Activated CD4-positive, alpha-beta T cell treated with anti-CD3 and anti-CD28 coated beads, Interleukin-2, amount 10 ng/mL, durations not matched to agents 24 days and 14 days (primary cell): ENCODE measurements around the gene GABBR2. TPM values are rescaled to one million over a fixed set of nuclear protein-coding genes. Genes with fewer than 3 reads are reported as not detected.

Source experiments
- DNase-seq: peaks from one replicate; pipeline ENCODE4 v3.0.0; 2022
- H3K27ac Mint-ChIP-seq: one replicate; pipeline ENCODE4 v1.8.0; 2022; ENCODE audit warnings: mild to moderate bottlenecking, mixed read lengths
- H3K27me3 Mint-ChIP-seq: one replicate; pipeline ENCODE4 v1.8.0; 2022; ENCODE audit warnings: mixed read lengths
- H3K36me3 Mint-ChIP-seq: one replicate; pipeline ENCODE4 v1.8.0; 2022; ENCODE audit warnings: low read depth, mild to moderate bottlenecking, mixed read lengths
- H3K4me1 Mint-ChIP-seq: one replicate; pipeline ENCODE4 v1.8.0; 2021; ENCODE audit warnings: mixed read lengths
- H3K4me3 Mint-ChIP-seq: one replicate; pipeline ENCODE4 v1.8.0; 2022; ENCODE audit warnings: mild to moderate bottlenecking, moderate library complexity, mixed read lengths
- H3K9me3 Mint-ChIP-seq: one replicate; pipeline ENCODE4 v1.8.0; 2021; ENCODE audit warnings: mixed read lengths
- intact Hi-C: fragments of 100-400 bp; cut with micrococcal nuclease; formaldehyde crosslinking; loops from one replicate; pipeline ENCODE4 v1.15.1; 2023
- total RNA-seq: library from RNA; stranded (reverse); gene quantifications from 2 replicates; pipeline ENCODE4 v1.2.3, GENCODE V29; 2022

GABBR2 gene
- total RNA-seq, 1 donor from 2014 or later, result not detected

DNA sequence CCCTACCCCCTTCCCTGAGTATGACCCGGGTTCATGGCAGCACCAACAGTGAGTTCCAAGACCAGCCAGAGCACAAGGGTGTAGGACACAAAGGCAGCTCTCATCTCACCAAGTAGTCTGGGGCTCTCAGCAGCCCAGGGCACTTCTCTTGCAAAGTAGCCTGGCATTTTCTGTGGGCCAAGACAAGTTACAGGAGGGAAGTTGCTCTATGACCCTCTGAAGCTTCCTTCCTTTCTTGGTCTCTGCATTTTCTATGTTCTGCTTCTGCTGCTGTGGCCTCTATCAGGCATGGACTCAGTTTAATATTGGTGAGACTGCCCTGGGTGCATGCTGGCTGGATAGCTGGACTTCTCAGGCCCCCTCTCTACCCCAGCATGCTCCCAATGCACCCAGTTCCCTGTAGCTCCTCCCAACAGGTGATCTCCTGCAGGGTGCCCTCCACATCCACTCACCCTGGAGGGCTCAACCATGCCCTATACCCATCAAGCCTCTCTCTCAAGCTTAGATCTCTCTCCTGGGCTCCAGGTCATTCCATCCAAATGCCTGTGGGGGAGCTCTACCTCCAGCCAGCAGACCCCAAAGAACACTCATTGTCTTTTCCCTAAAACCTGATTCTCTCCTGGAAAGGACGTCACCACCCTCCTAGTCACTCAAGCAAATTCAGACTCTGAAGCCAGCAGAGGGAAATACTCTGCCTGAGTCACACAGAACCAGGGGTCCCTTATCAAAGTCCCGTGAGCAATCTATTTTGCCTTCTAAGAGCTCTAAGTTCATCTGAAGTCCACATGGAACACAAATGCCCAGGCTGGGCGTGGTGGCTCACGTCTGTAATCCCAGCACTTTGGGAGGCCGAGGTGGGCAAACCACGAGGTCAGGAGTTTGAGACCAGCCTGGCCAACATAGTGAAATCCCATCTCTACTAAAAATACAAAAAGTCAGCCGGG lies 467.1 kb downstream of the GABBR2 start:
- Mint-ChIP-seq H3K36me3 (peaks cover under 1% of the 10 kb centered on the region), H3K27ac (no peak overlapping the region)
- DNase-seq, result no peak

GRCh38 chr9:98240475-98240874 lies 468.3 kb downstream of the GABBR2 start:
- Mint-ChIP-seq H3K4me3 (no peak overlapping the region), H3K4me1 (no peaks in the 10 kb centered on the region), H3K27me3 (no peaks in the 10 kb centered on the region), H3K36me3 (peaks cover 2% of the 10 kb centered on the region), H3K9me3 (no peaks in the 10 kb centered on the region), H3K27ac (no peak overlapping the region)
- intact Hi-C loops, result no loop called here
- DNase-seq, result no peak

More for the DNA sequence above, 467.1 kb downstream of the GABBR2 start:
- Mint-ChIP-seq H3K9me3 (no peaks in the 10 kb centered on the region), H3K4me1 (peaks cover 2% of the 10 kb centered on the region), H3K4me3 (no peak overlapping the region), H3K27me3 (no peaks in the 10 kb centered on the region)
- intact Hi-C loops, result no loop called here

Other genes starting within 250 kb of the GABBR2 start
- 13.4 and 13.6 TPM in 2 replicates for gene ANKS6, start 87.6 kb upstream of the GABBR2 start, total RNA-seq
- 2.8 and 3.6 TPM in 2 replicates for gene GALNT12, start 98.7 kb upstream of the GABBR2 start, total RNA-seq
- gene COL15A1, start 235.0 kb upstream of the GABBR2 start, total RNA-seq, result 0.05 and 0.12 TPM in 2 replicates